Measurements from ENCODE around the gene GSG1.
"Not testable (repeated sequence)": the region's sequence is repeated elsewhere in the genome, so short reads cannot be mapped to it uniquely, and the experiment has no call there.

GSG1 gene

GRCh38 chr12:13044002-13044905 lies 59.2 kb downstream of the GSG1 start, which contains the start of gene FAM234B:
Gene FAM234B, plus strand, starts transcription at chr12:13044381. Its CDS starts 23 bp downstream, at chr12:13044404.
- H3K36me3 ChIP-seq (ENCODE audit: control insufficient read depth, insufficient read depth, low read length): no peaks in the 10 kb centered on the region
- peak; percentile 19 to 49 (median 35) for DNase-seq
- H3K9me3 ChIP-seq (ENCODE audit: control insufficient read depth, low read length): no peaks in the 10 kb centered on the region
- no peaks in the 10 kb centered on the region for H3K27me3 ChIP-seq (replicated peaks; ENCODE audit: control insufficient read depth, insufficient read depth, low read length, poor library complexity, severe bottlenecking)
- peak within 1 kb of the TSS; percentile 98 for H3K4me3 ChIP-seq (ENCODE audit: insufficient read depth, low read depth, low read length, poor library complexity, severe bottlenecking)
- peaks cover 5% of the 10 kb centered on the region for H3K4me1 ChIP-seq (ENCODE audit: control insufficient read depth, insufficient read depth, low read length, poor library complexity, severe bottlenecking)
- H3K27ac ChIP-seq (ENCODE audit: insufficient read depth, low read length, poor library complexity, severe bottlenecking): peak within 1 kb of the TSS; percentile 41

- Histone ChIP-seq H3K4me3 (ENCODE audit: insufficient read depth, low read depth, low read length, poor library complexity, severe bottlenecking) (no peak overlapping the region), H3K4me1 (ENCODE audit: control insufficient read depth, insufficient read depth, low read length, poor library complexity, severe bottlenecking) (peaks cover 5% of the 10 kb centered on the region)
Measured at GRCh38 chr12:13042666-13043230, 60.7 kb downstream of the GSG1 start.

GRCh38 chr12:13041224-13041623 lies 62.2 kb downstream of the GSG1 start:
- no peak for DNase-seq

More at GRCh38 chr12:13042666-13043230, 60.7 kb downstream of the GSG1 start:
- Histone ChIP-seq H3K9me3 (ENCODE audit: control insufficient read depth, low read length) (no peaks in the 10 kb centered on the region), H3K36me3 (ENCODE audit: control insufficient read depth, insufficient read depth, low read length) (no peaks in the 10 kb centered on the region), H3K27ac (ENCODE audit: insufficient read depth, low read length, poor library complexity, severe bottlenecking) (no peak overlapping the region), H3K27me3 (replicated peaks; ENCODE audit: control insufficient read depth, insufficient read depth, low read length, poor library complexity, severe bottlenecking) (no peaks in the 10 kb centered on the region)
- no peak for DNase-seq

DNA sequence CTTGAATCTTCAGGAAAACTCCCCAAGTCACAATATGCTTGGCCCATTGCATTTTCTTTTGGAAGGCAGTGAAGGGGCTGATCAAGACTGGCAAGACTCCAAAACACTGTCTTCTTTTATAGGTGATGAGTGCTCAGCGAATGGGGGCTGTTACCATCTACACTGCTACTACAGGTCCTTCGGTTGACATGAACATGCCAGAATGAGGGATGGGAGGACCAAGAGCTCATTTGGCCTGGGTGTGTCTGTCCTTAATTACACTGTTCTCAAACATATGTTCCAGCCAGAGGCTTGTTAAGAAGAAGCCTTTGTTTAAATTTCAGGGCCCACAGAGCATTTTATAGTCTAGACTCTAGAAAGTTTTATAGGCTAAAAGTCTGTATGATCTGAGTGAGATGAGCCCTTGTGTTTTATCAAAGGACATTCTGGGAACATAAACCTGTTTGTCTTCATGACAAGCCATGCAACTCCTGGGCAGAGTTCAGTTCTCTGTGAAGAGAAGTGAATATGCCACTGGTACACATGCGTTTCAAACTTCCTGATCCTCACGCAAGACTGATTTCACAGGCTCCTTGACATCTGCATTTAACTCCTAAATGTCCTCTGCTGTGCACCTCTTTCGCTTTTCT lies 64.0 kb downstream of the GSG1 start:
- Histone ChIP-seq H3K9me3 (ENCODE audit: control insufficient read depth, low read length) (no peaks in the 10 kb centered on the region), H3K4me1 (ENCODE audit: control insufficient read depth, insufficient read depth, low read length, poor library complexity, severe bottlenecking) (peaks cover 5% of the 10 kb centered on the region), H3K27me3 (replicated peaks; ENCODE audit: control insufficient read depth, insufficient read depth, low read length, poor library complexity, severe bottlenecking) (no peaks in the 10 kb centered on the region), H3K36me3 (ENCODE audit: control insufficient read depth, insufficient read depth, low read length) (no peaks in the 10 kb centered on the region), H3K27ac (ENCODE audit: insufficient read depth, low read length, poor library complexity, severe bottlenecking) (no peak overlapping the region), H3K4me3 (ENCODE audit: insufficient read depth, low read depth, low read length, poor library complexity, severe bottlenecking) (no peak overlapping the region)
- DNase-seq: no peak

More at GRCh38 chr12:13041224-13041623, 62.2 kb downstream of the GSG1 start:
- Histone ChIP-seq H3K27ac (ENCODE audit: insufficient read depth, low read length, poor library complexity, severe bottlenecking) (no peak overlapping the region), H3K9me3 (ENCODE audit: control insufficient read depth, low read length) (no peaks in the 10 kb centered on the region), H3K4me3 (ENCODE audit: insufficient read depth, low read depth, low read length, poor library complexity, severe bottlenecking) (no peak overlapping the region), H3K36me3 (ENCODE audit: control insufficient read depth, insufficient read depth, low read length) (no peaks in the 10 kb centered on the region), H3K4me1 (ENCODE audit: control insufficient read depth, insufficient read depth, low read length, poor library complexity, severe bottlenecking) (peaks cover 5% of the 10 kb centered on the region), H3K27me3 (replicated peaks; ENCODE audit: control insufficient read depth, insufficient read depth, low read length, poor library complexity, severe bottlenecking) (no peaks in the 10 kb centered on the region)

- no peaks in the 10 kb centered on the region for H3K27me3 ChIP-seq (replicated peaks; ENCODE audit: control insufficient read depth, insufficient read depth, low read length, poor library complexity, severe bottlenecking)
- H3K4me1 ChIP-seq (ENCODE audit: control insufficient read depth, insufficient read depth, low read length, poor library complexity, severe bottlenecking): peaks cover 1% of the 10 kb centered on the region
- no peaks in the 10 kb centered on the region for H3K36me3 ChIP-seq (ENCODE audit: control insufficient read depth, insufficient read depth, low read length)
- no peaks in the 10 kb centered on the region for H3K9me3 ChIP-seq (ENCODE audit: control insufficient read depth, low read length)
- no peak overlapping the region for H3K27ac ChIP-seq (ENCODE audit: insufficient read depth, low read length, poor library complexity, severe bottlenecking)
- H3K4me3 ChIP-seq (ENCODE audit: insufficient read depth, low read depth, low read length, poor library complexity, severe bottlenecking): no peak overlapping the region
- no peak for DNase-seq
Measured at GRCh38 chr12:13038491-13039161, 64.8 kb downstream of the GSG1 start.

DNA sequence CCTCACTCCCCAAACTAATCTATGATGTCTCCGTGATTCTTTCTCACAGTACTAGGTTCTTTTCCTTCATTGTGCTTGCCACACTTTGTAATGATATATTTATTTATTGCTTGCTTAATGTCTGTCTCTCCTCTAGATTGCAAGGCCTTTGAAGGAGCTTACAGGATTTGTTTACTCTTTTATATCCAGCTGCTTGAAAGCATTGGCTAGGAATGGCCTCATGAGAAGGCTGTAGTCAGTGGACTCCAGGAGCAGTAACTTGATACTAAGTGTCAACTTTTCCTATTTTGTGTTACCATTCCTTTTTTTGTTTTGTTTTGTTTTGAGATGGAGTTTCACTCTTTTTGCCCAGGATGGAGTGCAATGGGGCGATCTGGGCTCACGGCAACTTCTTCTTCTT lies 66.6 kb downstream of the GSG1 start:
- Histone ChIP-seq H3K4me3 (ENCODE audit: insufficient read depth, low read depth, low read length, poor library complexity, severe bottlenecking) (no peak overlapping the region), H3K27me3 (replicated peaks; ENCODE audit: control insufficient read depth, insufficient read depth, low read length, poor library complexity, severe bottlenecking) (no peaks in the 10 kb centered on the region), H3K9me3 (ENCODE audit: control insufficient read depth, low read length) (no peaks in the 10 kb centered on the region), H3K4me1 (ENCODE audit: control insufficient read depth, insufficient read depth, low read length, poor library complexity, severe bottlenecking) (no peaks in the 10 kb centered on the region), H3K27ac (ENCODE audit: insufficient read depth, low read length, poor library complexity, severe bottlenecking) (no peak overlapping the region), H3K36me3 (ENCODE audit: control insufficient read depth, insufficient read depth, low read length) (no peaks in the 10 kb centered on the region)
- DNase-seq: no peak

DNA sequence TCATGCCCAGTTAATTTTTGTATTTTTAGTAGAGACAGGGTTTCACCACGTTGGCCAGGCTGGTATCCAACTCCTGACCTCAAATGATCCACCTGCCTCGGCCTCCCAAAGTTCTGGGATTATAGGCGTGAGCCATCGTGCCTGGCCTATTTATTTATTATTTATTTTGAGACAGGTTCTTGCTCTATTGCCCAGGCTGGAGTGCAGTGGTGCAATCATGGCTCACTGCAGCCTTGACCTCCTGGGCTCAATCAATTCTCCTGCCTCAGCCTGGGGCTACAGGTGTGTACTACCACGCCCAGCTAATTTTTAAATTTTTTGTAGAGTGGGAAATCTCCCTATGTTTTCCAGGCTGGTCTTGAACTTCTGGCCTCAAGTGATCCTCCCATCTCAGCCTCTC lies 68.1 kb downstream of the GSG1 start:
- not testable (repeated sequence) for H3K27me3 ChIP-seq (replicated peaks; ENCODE audit: control insufficient read depth, insufficient read depth, low read length, poor library complexity, severe bottlenecking); H3K4me3 ChIP-seq (ENCODE audit: insufficient read depth, low read depth, low read length, poor library complexity, severe bottlenecking); H3K9me3 ChIP-seq (ENCODE audit: control insufficient read depth, low read length); H3K27ac ChIP-seq (ENCODE audit: insufficient read depth, low read length, poor library complexity, severe bottlenecking); DNase-seq; H3K4me1 ChIP-seq (ENCODE audit: control insufficient read depth, insufficient read depth, low read length, poor library complexity, severe bottlenecking); H3K36me3 ChIP-seq (ENCODE audit: control insufficient read depth, insufficient read depth, low read length)
